ENCODE results near the gene GADD45GIP1.
"Not testable (repeated sequence)": the region's sequence is repeated elsewhere in the genome, so short reads cannot be mapped to it uniquely, and the experiment has no call there.

GADD45GIP1 gene

GRCh38 chr19:12955575-12955974 is 1.4 kb downstream of the GADD45GIP1 start:
- DNase-seq: not testable (repeated sequence)

GRCh38 chr19:12954612-12954962 is 2.4 kb downstream of the GADD45GIP1 start:
- DNase-seq: no peak

GRCh38 chr19:12953799-12954611 is 3.0 kb downstream of the GADD45GIP1 start:
- no peak for DNase-seq

DNA sequence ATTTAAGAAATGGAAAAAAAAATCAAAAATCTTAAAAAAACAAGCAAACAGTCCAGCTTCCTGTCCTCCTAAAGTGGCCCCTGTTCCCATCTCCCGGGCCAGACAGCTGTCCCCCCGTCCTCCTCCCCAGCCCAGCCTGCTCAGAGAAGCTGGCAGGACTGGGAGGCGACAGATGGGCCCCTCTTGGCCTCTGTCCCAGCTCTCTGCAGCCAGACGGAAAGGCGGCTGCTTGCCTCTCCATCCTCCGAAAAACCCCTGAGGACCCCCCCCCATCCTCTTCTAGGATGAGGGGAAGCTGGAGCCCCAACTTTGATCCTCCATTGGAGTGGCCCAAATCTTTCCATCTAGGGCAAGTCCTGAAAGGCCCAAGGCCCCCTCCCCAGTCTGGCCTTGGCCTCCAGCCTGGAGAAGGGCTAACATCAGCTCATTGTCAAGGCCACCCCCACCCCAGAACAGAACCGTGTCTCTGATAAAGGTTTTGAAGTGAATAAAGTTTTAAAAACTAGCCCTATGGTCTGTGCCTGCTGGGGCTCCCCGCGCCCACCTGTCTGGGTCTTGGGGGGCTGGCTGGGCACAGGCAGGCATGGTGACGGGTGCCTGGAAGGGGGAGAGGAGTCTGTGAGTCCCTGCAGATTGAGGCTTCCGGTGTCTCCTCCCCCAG is 3.8 kb downstream of the GADD45GIP1 start:
- DNase-seq: no peak

GRCh38 chr19:12952488-12953137 is 4.4 kb downstream of the GADD45GIP1 start:
- no peak for DNase-seq

GRCh38 chr19:12952050-12952449 is 5.0 kb downstream of the GADD45GIP1 start:
- DNase-seq: not testable (repeated sequence)

GRCh38 chr19:12949363-12950283 is 7.4 kb downstream of the GADD45GIP1 start:
- DNase-seq: no peak

DNA sequence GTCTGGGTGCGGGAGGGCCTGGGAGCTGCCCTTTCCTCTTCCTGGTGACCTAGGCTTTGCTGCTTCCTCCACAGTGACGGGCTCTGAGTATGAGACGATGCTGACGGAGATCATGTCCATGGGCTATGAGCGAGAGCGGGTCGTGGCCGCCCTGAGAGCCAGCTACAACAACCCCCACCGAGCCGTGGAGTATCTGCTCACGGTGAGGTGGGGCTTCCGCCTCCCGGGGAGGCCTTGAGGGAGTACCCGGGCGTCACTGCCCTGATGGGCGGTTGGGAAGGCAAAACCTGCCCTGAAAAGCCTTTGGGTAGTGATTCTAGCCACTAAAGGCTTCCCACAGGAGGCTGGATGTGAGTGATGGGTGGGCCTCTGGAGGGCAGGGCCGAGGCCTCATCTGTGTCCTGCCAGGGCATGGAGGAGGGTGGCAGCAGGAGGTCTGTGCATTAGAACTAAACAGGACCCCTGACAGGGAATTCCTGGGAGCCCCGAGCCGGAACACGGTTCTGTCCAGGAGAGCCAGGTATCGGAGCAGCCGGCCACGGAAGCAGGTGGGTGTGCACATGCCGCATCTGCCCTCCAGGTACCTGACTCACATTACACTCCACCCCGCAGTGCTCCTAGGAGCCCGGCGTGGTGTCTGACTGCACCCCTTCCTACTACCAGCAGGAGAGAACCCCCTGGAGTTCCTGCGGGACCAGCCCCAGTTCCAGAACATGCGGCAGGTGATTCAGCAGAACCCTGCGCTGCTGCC is 8.2 kb downstream of the GADD45GIP1 start:
- no peak for DNase-seq

- no peak for DNase-seq
These were observed 9.1 kb downstream of the GADD45GIP1 start for GRCh38 chr19:12947702-12948611.

DNA sequence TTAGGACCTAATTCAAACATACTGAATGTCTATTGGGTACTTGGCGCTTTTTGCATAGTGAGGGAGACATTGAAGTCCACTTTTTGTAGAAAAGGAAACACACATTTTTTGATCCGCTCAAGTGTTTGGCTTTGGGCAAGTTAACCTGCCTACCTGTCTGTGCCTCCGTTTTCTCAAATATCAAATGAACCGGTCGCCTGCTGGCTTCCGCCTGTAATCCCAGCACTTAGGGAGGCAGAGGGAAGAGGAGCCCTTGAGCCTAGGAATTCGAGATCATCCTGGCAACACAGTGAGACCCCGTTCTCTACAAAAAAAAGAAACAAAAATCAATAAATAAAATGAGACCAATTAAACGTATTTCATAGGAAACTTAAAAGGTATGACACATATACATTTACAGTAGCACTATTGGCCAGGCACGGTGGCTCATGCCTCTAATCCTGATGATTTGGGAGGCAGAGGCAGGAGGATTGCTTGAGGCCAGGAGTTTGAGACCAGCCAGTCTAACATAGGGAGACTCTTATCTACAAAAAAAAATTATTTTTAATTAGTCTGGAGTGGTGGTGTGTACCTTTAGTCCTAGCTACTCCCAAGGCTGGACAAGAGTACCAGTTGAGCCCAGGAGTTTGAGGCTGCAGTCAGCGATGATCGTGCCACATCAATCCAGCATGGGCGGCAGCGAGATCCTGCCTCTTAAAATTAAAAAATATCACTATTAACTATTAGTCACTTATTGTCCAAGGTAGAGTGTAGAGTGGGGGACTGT is 10.1 kb downstream of the GADD45GIP1 start:
- no peak for DNase-seq

GRCh38 chr19:12946092-12946721 is 10.8 kb downstream of the GADD45GIP1 start:
- DNase-seq: peak; percentile 73

- DNase-seq: peak; percentile 99
These were observed 11.4 kb downstream of the GADD45GIP1 start, which contains the start of gene RAD23A for GRCh38 chr19:12945479-12946091. RAD23A (plus strand) TSS chr19:12945862; CDS start chr19:12945949, 87 bp downstream.

GRCh38 chr19:12944104-12944674 is 12.8 kb downstream of the GADD45GIP1 start:
- DNase-seq: no peak

- DNase-seq: no peak
These were observed 13.5 kb downstream of the GADD45GIP1 start for GRCh38 chr19:12943437-12944044.

DNA sequence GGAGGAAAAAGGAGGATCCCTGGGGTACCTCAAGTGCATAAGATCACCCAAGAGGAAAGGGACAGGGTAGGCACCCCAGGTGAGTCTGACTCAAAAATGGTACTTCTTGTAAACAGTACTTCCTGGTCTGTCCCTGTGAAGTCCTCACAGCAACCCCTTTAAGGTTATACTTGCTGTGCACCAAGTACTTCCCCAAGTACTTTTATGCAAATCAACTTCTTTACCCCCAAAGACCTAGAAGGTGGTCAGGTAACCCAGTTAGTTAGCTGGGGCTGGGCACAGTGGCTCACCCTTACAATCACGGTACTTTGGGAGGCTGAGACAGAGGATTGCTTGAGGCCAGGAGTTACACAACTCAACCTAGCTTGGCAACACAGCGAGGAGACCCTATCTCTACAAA is 16.1 kb downstream of the GADD45GIP1 start:
- no peak for DNase-seq

GRCh38 chr19:12939975-12940423 is 17.0 kb downstream of the GADD45GIP1 start:
- DNase-seq: no peak

DNA sequence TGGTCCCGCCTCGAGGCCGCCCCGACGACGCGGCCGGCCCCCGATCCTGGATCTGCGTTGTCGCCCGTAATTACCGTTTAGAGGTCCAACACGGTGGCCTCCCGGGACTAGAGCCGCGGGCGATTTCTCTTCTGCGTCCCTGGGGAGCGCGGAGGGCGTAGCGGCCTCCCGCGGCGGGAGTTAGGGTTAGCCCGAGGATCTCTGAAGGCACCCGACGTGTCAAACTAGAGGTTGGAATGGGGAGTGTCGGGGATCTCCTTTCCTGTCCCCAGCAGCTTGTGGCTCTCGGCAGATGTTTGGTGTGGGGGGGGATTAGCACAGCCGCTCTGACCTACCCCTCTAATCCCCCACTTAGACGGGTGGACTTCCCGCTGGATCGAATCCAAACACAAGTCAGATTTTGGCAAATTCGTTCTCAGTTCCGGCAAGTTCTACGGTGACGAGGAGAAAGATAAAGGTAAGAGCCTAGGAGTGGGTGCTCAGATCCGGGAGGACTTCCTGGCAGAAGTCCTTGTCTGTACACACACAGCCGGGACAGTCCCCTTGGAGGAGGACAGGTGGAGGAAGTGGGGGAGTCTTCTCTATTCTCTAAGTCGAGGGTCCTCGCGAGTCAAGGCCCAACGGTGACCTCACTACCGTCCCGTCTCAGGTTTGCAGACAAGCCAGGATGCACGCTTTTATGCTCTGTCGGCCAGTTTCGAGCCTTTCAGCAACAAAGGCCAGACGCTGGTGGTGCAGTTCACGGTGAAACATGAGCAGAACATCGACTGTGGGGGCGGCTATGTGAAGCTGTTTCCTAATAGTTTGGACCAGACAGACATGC is 18.0 kb downstream of the GADD45GIP1 start:
- peak; percentile 59 for DNase-seq
